Measurements from ENCODE around the gene PFN1.

Gene PFN1

DNA sequence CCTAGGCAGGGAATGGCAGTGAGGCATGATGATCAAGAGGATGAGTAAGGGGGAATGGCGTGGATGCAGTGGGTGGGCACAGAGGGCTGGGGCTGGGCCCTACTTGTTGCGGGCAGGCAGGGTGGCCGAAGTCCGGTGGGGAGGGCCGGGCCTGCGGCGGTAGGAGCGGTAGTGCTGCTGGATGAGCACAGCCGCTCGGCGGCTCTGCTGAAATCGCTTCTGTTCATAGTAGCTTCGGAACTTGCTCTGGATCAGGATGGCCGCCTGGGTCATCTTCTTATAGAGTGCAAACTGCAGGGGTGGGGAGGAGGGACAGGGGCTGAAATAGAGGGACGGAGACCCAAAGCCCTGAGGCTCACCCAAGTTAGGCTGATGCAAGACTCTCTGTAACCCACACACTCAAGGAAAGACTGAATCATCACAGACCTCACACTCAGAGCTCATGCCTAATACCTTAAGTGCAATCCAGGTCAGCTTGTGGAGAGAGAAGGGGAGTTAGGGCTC is 20.8 kb upstream of the PFN1 start:
- peak overlapping the region; percentile 75 for H3K4me3 ChIP-seq (ENCODE audit: low read depth, low read length)
- peak; percentile 79 for DNase-seq (ENCODE audit: low read depth)

DNA sequence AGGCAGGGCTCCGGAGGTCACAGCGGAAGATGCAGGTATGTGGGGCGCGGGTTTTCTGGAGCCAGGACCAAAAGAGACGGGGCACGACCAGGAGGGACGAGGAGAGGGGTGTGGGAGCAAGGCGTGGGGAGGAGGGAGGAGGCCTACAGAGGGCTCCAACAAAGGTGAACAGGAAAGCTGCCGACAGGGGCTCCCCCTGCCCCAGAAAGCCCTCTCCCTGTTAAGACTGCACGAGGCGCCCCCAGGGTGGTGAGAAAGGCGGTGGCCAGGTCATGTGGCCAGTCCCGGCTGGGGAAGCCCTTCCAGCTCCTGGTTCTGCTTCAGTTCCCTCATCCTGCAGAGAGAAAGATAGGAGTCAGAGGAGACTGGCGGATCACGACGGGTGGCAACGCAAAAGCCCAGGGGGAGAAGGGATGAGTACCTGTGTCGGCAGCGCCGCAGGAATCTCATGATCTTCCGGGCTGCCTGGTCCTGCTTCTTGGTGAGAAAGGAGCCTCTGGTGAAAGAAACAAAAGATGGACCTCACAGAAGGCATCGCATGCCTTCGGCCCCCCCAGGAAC is 20.2 kb upstream of the PFN1 start:
- DNase-seq (ENCODE audit: low read depth), result no peak
- H3K4me3 ChIP-seq (ENCODE audit: low read depth, low read length), result peak overlapping the region; percentile 75

DNA sequence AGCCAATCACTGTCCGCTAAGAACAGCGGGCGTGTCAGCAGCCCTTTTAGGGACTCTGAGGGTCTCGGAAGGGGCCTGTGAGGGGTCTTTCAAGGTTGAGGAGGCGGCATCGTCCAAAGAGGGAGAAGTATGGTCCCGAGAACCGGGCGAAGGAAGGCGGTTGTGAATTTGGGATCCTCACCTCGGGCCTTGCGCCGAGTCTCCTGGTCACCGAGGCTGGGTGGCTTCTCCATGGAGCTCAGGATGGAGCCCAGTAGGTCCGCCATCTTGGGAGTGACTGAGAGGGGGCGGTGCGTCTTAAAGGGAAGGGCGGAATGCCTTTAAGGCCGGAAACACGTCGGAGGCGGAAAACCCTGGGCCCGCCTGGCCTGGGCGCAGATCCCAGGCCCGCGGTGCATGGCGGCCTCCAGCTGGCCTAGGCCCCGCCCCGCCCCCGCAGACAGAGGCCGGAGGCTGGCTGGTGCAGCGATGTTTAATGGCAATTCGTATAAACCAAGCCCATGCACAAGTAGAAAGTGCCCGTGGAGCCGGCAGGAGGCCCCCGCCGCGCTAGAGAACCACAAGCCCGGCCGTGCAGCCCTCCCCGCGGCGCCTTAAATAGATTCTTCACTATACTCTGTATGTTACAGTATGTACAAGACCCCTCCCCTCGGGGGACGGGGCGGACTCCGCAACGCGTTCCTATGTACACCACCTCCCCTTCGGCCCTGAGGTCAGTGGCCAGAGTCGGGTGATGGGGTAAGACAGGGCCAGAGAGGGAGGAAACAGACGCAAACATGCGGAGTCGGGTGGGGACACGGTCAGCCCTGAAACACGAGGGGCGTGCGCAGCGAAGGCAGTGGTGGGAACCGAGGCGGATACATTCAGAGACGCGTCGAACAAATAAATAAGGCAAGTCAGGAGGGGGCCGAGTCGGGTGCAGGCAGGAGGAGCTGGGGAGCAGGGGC is 19.5 kb upstream of the PFN1 start, which contains the start of gene SPAG7:
TSS of gene SPAG7 (minus strand) at position 279 of the 947 bp plus-strand sequence. CDS start at position 266, 13 bp downstream.
- DNase-seq (ENCODE audit: low read depth), result peak; percentile 91
- H3K4me3 ChIP-seq (ENCODE audit: low read depth, low read length), result peak within 1 kb of the TSS; percentile 75

DNA sequence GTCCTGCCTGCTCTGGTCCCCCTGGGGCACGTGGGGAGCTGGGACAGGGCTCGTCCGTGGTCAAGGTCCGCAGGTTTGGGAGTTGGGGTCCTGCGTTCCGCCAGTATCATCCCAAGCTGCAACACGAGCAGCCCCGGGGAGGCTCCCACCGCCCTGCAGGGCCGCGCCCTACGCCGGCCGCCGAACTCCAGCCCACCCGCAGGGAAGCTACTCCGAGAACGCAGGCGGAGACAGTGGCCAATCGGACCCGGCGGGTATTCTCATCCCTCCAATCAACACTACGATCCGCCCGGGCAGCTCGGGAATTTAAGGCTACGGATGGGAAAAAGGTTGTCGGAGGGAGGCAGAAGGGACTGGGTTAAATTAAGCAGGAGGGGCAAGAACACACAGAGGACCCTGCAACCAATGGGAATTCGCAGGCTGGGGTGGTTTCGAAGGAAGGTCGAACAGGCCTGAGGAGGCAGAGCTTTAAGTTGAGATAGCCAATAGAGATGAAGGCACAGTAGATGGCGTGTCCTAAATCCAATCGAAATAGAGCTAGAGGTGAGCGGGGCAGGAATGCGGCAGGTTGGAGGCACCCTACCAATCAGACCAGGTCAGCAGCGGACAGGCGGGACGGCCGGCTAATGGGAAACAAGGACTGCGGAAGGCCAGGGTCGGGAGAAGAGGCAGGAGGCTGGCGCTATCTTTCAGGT is 18.7 kb upstream of the PFN1 start:
- peak overlapping the region; percentile 75 for H3K4me3 ChIP-seq (ENCODE audit: low read depth, low read length)
- DNase-seq (ENCODE audit: low read depth), result peak; percentile 99

DNA sequence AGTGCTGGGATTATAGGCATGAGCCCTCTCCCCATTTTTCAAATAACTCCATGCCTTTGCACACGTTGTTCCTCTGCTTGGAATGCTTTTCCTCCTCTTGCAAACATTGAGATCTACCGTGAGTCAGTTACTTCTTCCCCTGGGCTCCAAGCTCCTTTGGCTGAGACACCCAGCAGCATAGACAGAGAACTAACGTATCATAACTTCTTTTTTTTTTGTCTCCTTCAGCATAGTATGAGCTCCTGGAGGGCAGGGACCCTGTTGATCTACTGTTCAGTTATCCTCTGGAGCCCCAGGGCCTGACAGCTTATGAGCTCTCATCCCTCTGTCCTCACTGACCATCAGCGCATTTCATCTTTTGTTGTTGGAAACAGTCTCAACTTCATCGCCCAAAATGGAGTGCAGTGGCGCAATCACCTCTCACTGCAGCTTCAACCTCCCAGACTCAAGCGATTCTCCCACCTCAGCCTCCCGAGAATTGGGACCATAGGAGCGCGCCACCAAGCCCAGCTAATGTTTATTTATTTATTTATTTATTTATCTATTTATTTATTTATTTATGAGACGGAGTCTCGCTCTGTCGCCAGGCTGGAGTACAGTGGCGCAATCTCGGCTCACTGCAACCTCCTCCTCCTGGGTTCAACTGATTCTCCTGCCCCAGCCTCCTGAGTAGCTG is 17.1 kb upstream of the PFN1 start:
- DNase-seq (ENCODE audit: low read depth), result no peak
- H3K4me3 ChIP-seq (ENCODE audit: low read depth, low read length), result no peak overlapping the region

DNA sequence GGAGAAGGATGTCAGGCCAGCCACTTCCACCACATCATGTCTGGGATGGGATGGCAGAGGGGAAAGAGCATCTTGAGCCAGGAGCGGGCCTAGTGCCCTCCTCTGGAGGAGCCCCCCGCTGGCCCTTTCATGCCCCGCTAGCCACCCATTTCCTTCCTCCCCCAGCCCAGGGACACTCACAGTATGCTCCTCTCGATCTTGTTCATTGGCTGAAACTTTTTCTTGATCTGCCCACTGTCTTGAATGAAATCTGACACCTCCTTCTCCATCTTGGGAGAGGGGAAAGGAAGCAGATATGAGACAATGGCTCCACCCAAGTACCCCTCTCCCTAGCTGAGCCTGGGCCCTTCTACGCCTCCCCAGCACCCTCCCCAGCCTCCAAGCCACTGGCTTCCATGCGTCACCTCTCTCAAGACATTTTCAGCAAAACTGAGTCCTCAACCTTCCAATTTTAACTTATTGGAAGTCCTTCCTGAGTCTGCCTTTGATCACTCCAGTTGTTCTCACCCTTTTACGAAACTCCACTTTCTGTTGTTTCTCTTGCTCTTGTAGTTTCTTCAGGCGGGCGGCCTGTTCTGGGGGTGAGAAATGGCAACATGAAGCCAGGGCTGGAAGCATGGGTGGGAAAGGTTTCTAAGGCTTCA is 12.1 kb upstream of the PFN1 start:
- no peak overlapping the region for H3K4me3 ChIP-seq (ENCODE audit: low read depth, low read length)
- no peak for DNase-seq (ENCODE audit: low read depth)

DNA sequence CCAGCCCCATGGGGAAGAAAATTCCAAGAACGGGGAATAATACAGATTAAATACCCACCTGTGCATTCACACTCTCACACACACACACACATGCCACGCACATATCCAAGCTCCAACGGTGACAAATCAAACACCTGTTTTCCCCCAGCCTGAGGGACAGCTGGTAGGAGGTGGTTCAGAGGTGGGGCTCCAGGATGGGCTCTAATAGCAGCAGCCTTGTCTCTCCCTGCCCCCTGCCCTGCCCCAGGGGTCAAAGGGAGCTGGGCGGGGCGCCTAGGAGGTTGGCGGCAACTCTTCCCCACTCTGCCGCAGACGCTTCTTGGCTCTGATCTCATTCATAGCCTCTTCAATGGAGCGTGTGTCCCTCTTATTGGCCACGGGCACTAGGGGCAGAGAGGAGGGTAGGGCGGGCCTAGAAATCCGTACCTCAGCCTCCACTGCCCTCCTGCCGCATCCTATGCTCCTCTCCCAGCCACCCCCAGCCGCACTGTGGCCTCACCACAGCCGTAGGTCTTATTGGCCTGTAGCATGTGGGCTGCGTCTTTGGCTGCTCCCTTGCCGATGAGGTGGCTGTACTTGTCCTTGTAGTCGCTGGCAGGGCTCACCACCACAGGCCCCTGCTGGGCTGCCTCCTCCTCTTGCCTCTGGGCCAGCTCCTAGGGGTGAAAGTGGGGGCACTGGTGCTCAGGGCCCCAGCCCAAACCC is 11.1 kb upstream of the PFN1 start:
- no peak overlapping the region for H3K4me3 ChIP-seq (ENCODE audit: low read depth, low read length)
- no peak for DNase-seq (ENCODE audit: low read depth)

DNA sequence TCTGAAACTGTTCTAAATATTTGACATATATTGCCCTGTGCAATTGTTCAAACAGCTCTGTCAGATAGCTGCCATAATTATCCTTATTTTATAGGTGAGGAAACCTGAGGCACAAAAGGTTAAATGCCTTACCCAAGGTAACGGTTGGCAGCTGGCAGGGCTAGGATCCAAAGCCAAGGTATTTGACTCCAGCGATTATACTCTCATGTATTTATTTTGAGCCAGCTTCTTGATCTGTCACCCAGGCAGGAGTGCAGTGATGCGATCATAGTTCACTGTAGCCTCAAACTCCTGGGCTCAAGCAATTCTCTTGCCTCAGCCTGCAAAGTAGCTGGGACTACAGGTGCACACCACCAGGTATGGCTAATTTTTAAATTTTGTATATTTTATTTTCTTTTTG is 9.8 kb upstream of the PFN1 start:
- DNase-seq (ENCODE audit: low read depth), result no peak
- H3K4me3 ChIP-seq (ENCODE audit: low read depth, low read length), result no peak overlapping the region

DNA sequence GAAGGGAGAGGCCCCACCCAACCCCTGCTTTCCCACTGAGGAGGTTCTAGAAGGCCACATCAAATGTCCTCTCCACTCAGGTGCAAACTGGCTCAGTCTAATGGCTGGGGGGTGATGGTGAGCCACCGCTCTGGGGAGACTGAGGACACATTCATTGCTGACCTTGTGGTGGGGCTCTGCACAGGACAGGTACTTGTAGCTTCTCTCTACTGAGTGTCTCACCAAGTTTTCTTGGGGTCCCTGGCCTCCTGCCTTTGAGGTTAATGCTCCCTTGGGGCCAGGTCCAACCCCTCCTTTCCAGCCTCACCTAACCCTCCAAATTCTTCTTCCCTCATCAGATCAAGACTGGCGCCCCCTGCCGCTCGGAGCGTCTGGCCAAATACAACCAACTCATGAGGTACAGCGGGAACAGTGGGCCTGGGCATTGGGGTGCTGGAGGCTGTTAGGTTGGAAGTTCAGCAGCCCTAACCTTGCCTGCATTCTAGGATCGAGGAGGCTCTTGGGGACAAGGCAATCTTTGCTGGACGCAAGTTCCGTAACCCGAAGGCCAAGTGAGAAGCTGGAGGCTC is 8.2 kb upstream of the PFN1 start:
- no peak for DNase-seq (ENCODE audit: low read depth)
- no peak overlapping the region for H3K4me3 ChIP-seq (ENCODE audit: low read depth, low read length)

DNA sequence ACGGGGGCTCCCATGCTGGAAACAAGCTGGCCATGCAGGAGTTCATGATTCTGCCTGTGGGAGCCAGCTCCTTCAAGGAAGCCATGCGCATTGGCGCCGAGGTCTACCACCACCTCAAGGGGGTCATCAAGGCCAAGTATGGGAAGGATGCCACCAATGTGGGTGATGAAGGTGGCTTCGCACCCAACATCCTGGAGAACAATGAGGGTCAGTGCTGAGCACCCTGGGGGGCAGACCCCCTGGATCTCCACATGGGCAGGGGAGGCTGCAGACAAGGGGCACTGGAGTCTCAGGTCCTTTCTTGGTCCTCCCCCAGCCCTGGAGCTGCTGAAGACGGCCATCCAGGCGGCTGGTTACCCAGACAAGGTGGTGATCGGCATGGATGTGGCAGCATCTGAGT is 6.8 kb upstream of the PFN1 start:
- DNase-seq (ENCODE audit: low read depth), result no peak

DNA sequence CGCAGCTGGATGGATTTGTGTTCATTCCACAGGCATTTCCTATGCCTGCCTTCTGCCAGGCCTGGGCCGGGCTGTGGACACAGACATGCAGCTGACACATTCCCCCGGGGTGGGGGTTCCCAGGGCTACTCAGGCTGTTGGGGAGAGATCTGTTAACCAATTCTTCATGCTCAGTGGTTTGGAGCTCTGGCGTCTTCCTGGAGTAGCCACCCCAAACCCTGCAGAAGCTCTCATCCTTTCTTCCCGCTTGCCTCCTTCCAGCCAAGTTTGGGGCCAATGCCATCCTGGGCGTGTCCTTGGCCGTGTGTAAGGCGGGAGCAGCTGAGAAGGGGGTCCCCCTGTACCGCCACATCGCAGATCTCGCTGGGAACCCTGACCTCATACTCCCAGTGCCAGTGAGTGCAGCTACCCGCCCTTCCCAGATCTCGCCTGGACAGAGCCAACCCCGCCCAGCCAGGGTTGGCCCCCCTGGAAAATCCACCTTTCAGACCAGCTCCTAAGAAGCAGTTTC is 5.2 kb upstream of the PFN1 start:
- no peak for DNase-seq (ENCODE audit: low read depth)
- H3K4me3 ChIP-seq (ENCODE audit: low read depth, low read length), result peak overlapping the region; percentile 17

More for the DNA sequence above, 6.8 kb upstream of the PFN1 start:
- H3K4me3 ChIP-seq (ENCODE audit: low read depth, low read length), result no peak overlapping the region

DNA sequence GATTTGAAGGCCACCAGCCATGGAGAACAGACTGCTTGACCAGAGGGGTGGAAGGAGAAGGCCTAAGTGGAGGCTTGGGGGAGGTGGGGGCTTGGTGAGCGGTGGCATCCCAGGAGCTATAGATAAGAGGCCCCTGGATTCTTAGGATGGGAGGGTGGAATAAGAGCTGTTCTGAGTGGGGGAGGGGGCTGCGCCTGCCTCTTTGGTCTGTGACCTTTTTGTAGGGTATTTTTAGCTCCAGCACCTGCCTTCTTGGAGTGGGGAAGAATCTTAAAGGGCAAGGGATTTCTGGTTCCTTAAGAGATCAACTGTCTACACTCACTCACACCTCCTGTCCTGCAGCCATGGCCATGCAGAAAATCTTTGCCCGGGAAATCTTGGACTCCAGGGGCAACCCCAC is 3.2 kb upstream of the PFN1 start:
- DNase-seq (ENCODE audit: low read depth), result no peak
- H3K4me3 ChIP-seq (ENCODE audit: low read depth, low read length), result peak overlapping the region; percentile 27

DNA sequence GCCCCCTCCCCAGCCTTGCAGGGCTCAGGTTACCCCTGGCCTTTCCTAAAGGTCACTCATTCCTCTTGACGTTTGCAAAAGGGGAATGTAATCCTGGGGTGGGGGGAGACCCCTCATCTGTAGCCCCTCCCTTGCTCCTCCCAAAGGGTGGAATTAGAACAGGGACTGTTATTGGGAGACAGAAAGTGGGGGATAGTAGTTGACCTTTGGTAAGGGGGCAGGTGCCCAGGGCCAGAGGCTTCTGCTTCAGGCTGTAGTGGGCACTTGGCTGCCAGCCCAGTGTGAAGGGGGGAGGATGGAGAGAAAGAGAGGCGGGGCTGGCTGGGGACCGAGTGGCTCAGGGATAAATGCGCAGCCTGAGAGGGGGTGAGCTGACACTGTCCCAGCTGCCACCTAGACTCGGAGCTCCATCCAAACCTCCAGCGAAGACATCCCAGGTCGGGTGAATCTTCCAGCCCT is 2.4 kb upstream of the PFN1 start, which contains the start of gene ENO3:
TSS of gene ENO3 (plus strand) at position 374 of the 459 bp plus-strand sequence. CDS start 711 bp downstream, outside the sequence.
- no peak for DNase-seq (ENCODE audit: low read depth)
- peak within 1 kb of the TSS; percentile 37 for H3K4me3 ChIP-seq (ENCODE audit: low read depth, low read length)

DNA sequence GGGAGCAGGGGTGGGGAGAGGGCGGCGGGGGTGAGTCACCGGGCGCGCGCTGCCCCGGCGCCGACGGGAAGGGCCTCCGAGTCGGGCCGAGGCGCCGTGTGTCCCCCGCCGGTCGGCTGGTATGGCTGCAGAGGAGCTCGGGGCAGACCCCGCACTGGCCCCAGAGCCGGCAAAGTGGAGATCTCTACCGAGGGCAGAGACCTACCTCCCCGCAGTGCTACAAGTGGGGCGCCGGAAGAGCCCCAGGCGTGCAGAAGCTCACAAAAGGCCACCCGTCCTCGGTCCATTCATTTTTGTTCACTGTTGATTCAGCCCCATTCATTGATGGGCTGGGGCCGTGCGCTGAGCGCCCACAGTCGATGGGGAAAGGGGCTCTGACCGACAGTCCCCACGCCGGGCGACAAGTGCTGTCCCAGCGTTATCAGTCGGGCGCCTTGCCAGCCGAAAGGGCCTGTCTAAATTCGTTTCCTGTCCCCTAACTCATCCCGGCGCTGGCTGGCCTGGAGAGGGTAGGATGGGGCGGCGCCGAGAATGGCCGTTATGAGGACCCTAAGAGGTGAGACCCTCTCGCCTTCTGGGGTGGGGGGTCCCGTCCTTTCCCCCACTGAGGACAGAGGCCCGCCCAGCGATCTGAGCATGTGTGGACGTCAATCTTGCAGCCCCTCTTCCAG is 1.9 kb upstream of the PFN1 start:
- peak overlapping the region; percentile 37 for H3K4me3 ChIP-seq (ENCODE audit: low read depth, low read length)
- DNase-seq (ENCODE audit: low read depth), result no peak

DNA sequence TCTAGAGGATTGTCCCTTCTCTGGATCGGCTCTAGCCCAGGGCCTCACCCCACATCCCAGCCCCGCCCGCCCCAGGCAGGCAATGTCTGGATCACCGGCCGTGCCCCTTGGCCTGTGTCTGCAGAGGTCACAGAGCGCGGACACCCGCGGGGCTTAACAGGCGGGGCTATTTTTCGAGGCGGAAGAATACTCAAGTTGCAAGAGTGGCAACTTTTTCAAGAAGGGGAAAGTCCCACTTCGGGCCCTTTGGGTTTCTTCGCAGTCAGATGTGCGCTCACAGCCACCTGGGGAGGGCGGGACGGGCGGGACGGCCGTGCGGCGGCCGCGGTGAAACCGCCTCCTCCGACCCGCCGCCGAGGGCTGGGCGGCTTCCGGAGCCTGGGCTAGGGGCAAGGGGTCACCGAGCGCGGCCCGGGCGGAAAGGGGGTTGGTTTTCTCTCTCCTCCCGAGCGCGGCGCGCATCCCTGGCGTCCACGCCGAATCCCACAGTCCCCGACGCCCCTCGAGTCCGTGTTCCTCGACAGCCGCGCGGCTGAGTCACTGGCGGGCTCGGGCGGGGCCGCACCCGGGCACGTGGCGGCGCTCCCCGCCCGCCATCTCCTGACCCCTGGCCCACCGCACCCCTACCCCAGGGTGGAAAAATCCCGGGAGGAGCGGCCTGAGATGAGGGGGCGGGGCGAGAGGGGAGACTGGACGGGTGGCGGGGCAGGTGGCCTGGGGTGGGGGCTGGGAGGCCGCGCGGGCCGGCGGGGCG is 1.2 kb upstream of the PFN1 start:
- H3K4me3 ChIP-seq (ENCODE audit: low read depth, low read length), result peak overlapping the region; percentile 97
- no peak for DNase-seq (ENCODE audit: low read depth)

DNA sequence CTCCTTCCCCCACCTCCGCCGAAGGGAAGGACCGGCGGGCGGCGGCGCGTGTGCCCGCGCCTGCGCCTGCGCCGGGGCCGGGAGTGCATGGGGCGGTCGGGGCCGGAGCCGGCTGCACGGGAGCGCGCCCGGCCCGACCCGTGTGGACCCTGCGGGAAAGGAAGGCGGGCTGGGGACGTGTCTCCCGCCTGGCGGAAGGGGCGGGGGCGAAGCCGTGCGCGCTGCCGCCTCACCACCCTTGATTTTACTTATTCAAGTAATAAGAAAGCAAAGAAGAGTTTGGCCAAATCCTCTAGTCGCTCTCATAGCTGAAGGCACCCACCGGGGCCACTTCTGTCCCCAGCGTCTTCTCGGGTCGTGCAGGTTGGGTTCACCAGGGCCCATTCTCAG is 596 bp upstream of the PFN1 start:
- H3K4me3 ChIP-seq (ENCODE audit: low read depth, low read length), result peak overlapping the region; percentile 97
- DNase-seq (ENCODE audit: low read depth), result peak; percentile 80
